NCI-H2227 (cell line): ENCODE measurements around the gene RAB15.

Source experiments
- DNase-seq: peaks from one replicate; lab custom pipeline; 2025; ENCODE audit not compliant: unreplicated experiment; lab: John Stamatoyannopoulos, UW

RAB15 gene

DNA sequence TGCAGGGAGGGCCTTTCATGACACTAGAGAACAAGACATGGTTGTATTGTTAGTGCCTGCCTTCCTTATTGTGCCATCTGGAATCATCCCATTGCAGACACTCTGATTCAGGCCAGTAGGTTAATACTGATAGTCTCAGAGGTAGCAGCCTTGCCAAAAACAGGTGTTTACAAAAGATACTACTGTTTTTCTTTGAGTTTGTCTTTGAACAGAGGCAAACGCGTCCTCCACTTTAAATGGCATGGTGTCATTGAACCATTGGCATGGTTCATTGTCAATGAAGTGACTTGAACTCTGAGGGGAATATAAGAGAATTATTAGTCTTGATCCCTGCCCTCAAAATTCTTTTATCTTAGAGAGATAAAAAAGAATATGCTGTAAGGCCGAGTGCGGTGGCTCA is 18.8 kb upstream of the RAB15 start:
- DNase-seq, result no peak

DNA sequence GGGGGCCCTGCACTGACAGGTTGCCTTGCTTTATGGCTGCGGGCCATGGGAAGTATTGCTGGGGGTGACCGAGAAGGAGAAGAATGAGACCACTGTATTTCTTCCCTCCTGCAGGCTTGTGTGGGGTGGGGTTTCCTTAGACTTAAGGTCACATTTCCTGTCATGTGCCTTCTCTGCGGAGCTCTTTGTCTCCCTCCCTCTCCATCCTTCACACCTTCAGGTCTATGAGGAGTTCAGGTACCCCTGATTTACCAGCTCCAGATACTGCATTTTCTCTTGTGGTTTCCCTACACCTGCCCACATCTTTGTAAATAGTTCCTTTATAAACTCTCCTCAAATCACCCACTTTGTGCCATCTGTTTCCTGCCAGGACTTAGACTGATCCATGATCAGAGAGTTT is 18.2 kb upstream of the RAB15 start:
- DNase-seq, result no peak

DNA sequence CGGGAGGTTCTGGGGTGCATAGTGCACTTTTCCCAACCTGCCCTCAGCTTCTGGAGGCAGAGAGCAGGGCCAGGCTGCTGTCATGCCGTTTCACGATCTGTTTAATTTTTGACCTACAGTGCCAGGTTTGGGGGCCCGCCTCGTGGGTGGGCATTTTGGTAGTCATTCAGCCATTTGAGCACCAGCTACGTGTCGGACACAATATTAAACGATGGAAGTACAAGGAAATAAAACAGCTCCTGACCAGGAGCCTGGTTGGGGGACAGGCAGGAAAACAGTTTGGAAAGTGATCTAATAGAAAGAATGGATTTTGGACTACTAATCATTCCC is 15.3 kb upstream of the RAB15 start:
- no peak for DNase-seq

DNA sequence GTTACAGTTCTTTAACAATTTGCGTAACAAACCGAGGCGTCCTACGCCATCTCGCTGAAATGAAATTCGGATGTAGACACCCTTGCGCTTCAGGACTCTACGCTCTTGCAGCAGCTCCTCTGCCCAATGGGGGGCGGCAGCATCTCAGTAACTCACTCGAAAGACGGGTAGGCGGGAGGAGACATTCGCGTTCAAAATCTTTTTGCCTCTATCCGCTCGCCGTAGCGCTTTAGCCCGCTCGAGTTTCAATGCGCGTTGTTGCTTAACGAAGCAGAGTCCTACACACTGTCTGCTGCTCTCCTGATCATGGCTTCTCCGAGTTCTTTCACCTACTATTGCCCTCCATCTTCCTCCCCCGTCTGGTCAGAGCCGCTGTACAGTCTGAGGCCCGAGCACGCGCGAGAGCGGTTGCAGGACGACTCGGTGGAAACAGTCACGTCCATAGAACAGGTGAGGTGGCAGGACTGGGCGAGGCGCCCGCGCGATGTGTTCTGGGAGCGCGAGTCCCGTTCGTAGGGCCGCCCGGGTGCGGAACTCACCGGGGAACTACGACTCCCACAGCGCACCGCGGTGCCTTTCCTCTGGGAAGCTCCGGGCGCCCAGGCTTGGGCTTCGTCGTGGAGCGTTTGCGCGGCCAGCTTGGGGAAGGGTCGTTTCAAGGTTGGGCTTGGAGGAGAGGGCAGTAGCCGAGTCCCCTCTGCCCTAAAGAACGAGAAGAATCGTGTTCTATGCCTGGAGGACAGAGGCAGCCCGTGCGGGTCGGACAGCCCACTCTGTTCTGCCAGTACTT is 14.7 kb upstream of the RAB15 start, which contains the start of gene FNTB:
Gene FNTB, plus strand, starts transcription at position 248 of the 790 bp plus-strand sequence. Its CDS starts 59 bp downstream, at position 307.
- peak; percentile 96 for DNase-seq

DNA sequence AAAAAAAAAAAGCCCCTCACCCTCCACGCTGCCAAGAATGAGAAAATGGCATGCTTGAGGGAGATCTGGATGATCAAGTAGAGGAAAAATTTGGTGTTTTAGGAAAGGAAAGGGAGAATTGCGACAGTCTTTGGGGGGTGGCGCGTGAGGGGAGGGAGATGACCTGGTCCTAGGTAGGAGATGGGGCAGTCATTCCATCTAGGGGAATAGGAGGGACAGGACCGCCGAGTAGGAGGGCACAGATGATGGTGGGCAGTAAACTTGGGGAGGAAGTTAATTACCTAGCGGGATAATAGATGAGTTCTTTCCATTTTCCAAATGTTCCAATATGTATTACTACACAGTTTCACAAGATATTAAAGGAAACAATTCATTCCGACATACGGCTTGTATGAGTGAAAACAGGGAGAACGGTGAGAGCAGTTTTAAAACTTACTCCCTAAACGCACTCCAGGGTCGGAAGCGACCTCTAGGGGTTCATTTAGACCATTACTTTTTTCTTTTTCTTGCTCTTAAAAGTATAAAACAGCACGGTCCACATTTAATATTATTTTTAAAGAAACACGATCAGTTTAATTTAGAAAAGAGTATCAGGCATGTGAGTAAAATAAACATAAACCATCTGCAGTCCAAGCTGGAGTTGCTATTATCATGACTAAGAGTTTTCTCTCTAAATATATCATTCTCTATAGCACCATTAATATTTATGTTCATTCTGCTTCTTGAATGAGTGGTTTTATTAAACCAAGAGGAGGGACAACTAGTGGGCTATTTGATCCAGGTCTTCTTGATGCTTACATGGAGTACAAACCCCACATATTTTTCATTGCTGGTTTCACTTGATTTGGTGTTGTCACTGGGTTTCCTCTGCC is 11.5 kb upstream of the RAB15 start:
- DNase-seq, result peak; percentile 35

DNA sequence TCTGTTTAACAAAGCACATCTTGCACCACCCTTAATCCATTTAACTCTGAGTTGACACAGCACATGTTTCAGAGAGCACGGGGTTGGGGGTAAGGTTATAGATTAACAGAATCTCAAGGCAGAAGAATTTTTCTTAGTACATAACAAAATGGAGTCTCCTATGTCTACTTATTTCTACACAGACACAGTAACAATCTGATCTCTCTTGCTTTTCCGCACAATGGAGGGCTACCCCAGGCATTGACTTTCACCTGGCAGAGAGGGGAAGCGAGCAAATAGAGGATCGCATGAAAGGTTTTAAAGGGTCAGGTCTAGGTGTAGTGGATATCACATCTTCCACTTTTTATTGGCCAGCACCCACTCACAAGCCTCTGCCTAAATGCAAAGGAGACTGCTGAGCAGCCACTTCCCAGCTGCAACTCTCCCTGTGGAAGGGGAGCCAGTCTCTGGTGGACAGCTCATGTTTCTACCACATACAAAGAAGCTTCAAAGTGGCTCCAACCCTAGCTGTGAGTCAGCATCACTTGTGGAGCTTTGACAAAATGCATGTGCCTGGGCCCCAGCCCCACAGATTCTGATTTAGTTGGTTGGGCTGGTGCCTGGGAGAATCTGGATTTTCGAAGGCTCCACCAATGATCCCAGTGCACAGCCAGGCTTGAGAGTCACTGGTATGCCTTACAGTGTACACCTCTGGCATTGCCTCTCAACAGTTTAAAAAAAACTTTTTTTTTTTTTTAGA is 7.4 kb upstream of the RAB15 start:
- DNase-seq, result no peak

DNA sequence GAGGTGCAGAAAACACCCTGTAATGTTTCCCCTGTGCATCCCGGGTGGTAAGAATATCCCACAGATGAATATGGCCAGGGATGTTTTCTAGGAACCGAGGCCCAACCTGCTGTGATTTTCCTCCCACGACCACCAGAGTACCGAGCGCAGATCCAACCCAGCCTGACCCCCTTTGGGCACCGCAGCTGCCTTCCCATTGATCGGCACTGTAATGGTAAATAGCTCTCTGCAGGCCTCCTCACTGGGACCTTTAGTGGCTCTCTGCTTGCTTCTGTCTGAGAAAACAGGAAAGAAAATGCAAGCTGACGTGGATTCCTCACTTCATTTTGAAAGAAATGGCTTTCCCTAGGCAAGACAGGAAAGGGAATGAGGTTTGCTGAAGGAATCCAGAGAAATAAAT is 2.4 kb upstream of the RAB15 start:
- no peak for DNase-seq

DNA sequence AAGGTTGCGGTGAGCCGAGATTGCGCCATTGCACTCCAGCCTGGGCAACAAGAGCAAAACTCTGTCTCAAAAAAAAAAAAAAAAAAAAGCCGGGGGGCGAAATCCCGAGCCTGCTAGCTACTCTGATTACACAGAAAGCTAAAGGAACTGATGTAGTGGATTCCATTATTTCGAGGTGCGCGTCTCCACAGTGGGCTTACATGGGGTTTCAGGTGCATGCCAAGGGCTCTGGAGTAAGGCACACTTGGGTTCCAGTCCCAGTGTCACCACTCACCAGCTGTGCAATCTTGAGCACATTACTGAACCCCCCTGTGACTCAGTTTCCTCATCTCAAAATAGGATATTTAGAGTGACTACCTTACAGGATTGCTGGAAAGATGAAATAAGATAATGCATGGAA is 1.7 kb upstream of the RAB15 start:
- DNase-seq, result no peak

DNA sequence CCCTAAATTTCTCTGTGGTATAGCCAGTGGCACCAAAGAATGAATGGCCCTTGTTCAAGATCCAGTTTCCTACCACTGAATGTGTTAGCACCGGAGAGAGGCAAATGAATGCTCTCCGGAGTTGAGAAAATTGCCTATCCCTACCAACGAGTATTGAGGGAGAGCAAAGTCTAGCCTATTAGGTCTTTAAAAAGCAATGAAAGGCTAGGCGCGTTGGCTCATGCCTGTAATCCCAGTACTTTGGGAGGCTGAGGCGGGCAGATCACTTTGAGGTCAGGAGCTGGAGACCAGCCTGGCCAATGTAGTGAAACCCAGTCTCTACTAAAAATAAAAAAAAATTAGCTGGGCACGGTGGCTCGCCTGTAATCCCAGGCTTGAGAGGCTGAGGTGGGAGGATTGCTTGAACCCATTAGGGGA is 898 bp upstream of the RAB15 start:
- no peak for DNase-seq

DNA sequence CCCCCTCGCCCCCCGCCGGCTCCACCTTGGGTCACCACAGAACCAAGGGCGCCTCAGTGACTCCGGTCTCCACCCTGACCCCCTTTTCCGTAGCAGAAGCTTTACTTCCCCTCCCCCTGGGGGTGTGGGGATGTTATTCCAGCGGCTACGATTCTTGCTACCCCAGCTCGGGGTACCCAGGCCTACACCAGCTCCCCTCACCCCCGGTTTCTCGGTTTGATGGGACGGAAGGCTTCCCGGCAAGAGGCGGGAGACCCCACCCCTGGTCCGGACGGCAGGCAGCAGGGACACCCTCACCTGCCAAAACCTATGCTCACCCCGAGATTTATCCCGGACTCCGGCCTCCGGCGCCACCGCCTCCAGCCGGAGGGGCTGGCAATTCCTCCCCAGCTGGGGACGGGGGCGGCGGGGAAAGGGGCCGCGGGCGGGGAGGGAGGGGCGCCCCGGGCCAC is 619 bp downstream of the RAB15 start:
- DNase-seq, result no peak

DNA sequence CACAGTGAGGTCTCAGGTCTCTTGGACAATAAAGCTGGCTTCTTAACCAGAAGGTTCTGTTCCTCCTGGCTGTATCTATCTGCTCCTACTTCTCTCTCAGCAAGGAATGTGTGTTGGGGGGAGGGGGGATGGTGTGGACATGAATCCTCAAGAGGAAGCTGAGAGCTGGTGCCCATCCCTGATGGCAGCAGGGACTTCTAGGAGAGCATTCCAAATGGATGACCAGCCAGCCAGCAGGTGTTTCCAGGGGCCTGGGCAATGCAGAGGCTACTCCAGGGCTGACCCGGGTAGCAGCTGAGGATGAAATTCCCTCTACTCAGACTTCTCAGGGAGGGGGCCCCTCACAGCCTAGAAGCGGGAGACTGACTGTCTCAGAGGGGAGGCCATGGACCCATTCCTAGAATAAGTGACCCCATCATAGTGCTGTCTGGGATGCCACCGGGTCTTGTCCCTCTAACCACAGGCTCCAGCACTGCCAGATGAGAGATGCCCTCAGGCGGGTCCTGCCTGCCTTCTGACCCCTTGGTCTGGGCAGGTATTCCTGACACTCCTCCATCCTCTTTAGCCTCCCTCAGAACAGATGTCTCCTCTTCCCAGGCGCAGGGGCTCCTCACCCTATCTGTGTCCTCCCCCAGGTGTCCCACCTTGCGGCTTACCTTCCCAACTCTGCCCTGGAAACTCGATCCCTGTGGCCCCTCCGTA is 1.2 kb downstream of the RAB15 start:
- DNase-seq, result no peak

DNA sequence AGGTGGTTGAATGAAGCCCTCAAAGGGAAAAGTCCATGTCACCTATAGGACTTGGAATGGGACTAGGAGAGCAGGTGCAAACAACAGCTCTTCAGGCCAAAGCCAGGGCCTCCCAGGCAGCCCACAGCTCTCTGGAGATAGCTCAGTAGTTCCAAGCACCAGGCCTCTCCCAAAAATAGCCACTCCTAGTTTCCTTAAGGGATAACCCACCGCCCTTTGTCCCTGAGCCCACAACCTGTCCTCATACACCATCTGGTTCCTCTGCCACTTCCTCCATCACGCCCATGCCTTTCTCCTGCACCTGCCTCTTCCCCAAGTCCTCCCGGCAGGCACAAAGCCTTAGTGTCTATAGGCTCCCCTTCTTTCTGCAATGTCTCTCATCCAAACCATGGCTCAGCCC is 2.1 kb downstream of the RAB15 start:
- DNase-seq, result no peak

DNA sequence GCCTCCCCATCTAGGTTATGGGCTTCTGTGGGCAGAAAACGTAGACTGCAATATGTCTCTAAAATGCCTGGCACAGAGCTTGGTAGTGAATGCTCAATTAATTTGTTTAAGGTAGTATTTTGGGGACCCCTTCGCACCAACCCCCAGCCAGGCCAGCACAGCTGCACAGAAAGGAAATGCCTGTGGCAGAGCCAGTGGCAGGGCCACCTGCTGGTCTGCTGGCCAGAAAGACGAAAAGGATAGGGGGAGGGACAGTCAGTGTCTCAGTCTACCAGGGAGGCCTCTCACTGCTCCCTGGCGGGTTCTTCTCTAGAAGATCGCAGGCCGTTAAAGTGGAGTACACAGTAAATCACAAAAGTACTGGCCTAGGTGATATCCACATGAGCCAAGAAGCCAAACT is 3.5 kb downstream of the RAB15 start:
- no peak for DNase-seq

DNA sequence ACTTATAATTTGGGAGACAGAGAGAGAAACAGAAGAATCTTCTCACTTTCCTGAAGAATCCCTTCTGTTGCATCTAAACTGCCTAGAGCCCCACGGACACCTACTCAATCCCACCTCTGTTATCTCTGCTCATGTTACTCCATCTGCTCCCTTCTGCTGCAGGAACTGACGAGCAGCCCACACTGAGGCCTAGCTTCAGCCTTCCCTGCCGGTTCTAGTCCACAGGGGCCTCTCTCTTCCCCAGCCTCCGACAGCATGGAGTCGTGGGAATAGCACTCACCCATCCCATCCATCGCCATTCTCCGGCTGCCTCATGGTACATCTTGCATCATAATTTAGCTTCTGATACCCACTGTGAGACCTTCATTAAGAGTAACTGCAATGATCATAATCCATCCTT is 4.0 kb downstream of the RAB15 start:
- DNase-seq, result no peak

DNA sequence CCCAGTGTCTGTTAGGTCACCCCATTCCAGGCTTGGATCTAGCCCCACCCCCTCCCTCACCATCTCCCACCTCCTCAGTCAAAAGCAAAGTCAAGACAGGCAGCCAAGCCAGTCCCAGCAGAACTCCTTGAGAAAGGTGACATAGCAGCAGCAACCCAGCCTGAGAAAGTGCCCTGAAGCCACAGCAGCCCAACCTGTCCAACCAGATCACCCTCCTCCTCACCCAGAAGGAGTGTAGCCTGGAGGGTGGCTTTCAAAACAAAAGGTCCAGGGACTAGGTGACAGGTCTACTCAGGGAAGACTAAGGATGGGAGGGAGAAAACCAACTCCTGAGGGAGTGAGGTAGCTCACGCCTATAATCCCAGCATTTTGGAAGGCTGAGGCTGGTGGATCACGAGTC is 5.2 kb downstream of the RAB15 start:
- DNase-seq, result no peak

DNA sequence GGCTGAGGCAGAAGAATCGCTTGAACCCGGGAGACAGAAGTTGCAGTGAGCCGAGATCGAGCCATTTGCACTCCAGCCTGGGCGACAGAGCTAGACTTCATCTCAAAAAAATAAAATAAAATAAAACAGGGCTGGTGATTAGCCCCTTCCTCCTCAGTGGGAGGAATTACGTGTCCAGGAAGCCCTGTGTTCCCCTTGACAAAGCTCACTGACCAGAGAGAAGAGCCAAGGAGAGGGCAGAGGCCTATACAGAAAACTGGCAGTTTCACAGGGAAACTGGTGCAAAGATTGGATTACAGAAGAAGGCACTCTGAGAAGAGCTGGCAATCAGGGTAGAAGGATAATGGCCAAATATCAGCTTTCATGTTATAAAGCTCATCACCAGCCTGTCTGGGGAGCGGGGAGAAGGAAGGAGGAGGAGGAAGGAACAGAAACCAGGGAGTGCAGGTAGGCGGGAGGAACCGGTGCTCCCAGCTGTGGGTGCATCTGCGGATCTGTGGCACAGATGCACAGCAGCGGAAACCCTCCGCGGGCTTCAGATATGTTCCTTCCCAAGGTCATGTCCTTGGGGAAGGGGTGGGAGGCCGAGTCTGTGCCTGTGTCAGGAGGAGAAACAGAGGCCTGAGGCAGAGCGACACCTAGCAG is 6.7 kb downstream of the RAB15 start:
- DNase-seq, result no peak

DNA sequence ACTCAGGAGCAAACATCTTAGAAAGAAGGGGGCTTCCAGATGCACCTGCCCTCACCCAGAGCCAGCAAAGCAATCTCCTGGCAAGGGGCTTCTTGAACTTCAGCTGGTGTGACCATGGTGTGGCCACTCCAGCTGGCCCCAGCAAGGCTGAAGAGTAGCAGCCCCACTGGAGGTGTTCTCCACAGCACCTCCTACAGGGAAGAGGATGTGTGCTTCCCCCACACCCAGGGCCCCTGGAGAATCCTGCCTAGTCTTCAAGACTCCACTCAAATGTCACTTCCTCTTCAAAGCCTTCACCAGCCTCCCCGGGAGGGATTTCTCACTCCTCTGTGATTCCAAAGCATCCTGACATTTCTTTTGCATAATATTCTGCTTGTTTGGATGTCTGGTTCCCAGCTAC is 8.5 kb downstream of the RAB15 start:
- no peak for DNase-seq

DNA sequence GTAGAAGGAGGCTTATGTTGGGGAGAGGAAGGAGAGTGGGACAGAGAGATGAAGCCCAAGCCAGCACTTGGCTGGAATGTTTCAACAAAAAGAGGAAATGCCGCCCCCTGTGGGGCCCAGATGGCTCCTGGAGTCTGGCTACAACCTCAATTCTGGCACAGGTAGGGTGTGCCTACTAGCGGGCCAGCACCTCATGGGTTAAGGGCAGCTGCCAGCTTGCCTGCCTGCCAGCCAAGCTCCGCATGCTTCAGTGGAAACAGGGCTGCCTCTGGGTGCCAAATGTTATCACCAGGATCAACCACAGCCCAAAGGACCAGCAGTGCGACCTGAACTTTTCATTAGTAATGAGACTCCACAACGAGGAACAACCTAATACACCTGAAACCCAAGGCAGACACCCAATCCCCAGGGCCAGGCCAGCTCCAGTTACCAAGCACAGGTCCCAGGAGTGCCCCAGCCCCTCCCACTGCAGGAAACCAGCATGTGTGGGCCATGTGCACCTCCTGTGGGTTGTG is 11.3 kb downstream of the RAB15 start:
- DNase-seq, result no peak

DNA sequence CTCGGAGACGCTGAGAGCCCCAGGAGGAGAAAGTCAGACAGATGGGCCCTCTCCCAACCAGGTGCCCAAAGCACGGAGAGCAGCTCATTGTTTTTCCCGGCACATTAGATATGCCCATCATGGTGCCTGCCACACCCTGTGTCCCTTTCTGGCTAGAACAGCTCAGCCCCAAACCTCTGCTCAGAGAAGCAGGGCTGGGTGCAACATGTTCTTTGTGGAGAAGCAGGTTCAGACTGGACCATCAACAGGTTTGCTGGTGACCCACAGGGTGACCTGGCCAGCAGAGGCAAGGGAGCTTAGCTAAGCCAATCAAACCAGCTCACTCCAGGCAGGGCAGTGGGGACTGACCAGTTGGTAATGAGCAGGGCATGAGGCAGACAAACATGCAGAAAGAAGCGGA is 13.4 kb downstream of the RAB15 start:
- no peak for DNase-seq

DNA sequence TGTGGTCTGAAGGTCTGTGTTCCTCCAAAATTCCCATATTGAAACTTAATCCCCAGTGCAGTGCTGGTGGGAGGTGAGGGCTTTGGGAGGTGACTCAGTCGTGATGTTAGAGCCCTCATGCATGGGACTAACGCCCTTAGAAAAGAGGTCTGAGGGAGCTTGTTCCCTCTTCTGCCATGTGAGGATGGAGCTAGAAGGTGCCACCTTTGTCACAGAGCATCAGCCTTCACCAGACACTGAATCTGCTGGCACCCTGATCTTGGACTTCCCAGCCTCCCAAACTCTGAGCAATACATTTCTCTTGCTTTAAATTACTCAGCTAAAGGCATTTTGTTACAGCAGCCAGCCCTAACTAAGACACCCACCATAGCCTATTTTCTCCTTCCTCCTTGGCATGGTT is 13.9 kb downstream of the RAB15 start:
- DNase-seq, result no peak
